GM23338 (cell line): Measurements from ENCODE around the gene VPS37B. TPM values are rescaled to one million over a fixed set of nuclear protein-coding genes. Genes with fewer than 3 reads are reported as not detected.

ENCODE experiments used
- ATAC-seq: fragments of 200-7000 bp; cut with Tn5 transposase; 3 replicates; pipeline ENCODE4 v1.9.1; 2020
- DNase-seq: peaks from one replicate; pipeline ENCODE4 v3.0.0-alpha.2; 2015; ENCODE audit warnings: low spot score
- H2AFZ ChIP-seq: fragments of 200-600 bp; sonication (generic); 2 replicates; pipeline ENCODE4 v1.8.0; 2016; ENCODE audit warnings: antibody characterized with exemption, mild to moderate bottlenecking, moderate library complexity
- H3F3A ChIP-seq: fragments of 200-600 bp; sonication (generic); replicated peaks from 2 replicates; pipeline ENCODE4 v1.8.0; 2017; ENCODE audit warnings: antibody characterized with exemption, mixed run types, low read depth
- H3K27ac ChIP-seq: fragments of 200-600 bp; sonication (generic); 2 replicates; pipeline ENCODE4 v1.6.1; 2016; ENCODE audit warnings: low read depth
- H3K27me3 ChIP-seq: fragments of 200-600 bp; sonication (generic); 2 replicates; pipeline ENCODE4 v1.8.0; 2016; ENCODE audit warnings: mild to moderate bottlenecking, mixed run types, moderate library complexity; ENCODE audit not compliant: insufficient read depth
- H3K36me3 ChIP-seq: fragments of 200-600 bp; sonication (generic); 2 replicates; pipeline ENCODE4 v1.8.0; 2016; ENCODE audit warnings: mild to moderate bottlenecking; ENCODE audit not compliant: insufficient read depth
- H3K4me1 ChIP-seq: fragments of 200-600 bp; sonication (generic); 2 replicates; pipeline ENCODE4 v1.8.0; 2016; ENCODE audit warnings: mild to moderate bottlenecking, moderate library complexity; ENCODE audit not compliant: insufficient read depth
- H3K4me2 ChIP-seq: fragments of 200-600 bp; sonication (generic); 2 replicates; pipeline ENCODE4 v1.7.1; 2017; ENCODE audit warnings: mixed run types
- H3K4me3 ChIP-seq: fragments of 200-600 bp; sonication (generic); 2 replicates; pipeline ENCODE4 v1.6.1; 2016; ENCODE audit warnings: mixed run types
- H3K79me2 ChIP-seq: fragments of 200-600 bp; sonication (generic); replicated peaks from 2 replicates; pipeline ENCODE4 v1.8.0; 2017; ENCODE audit warnings: mild to moderate bottlenecking; ENCODE audit not compliant: insufficient read depth
- H3K9me2 ChIP-seq: fragments of 200-600 bp; sonication (generic); 2 replicates; pipeline ENCODE4 v1.8.0; 2017; ENCODE audit not compliant: insufficient read depth
- H4K20me1 ChIP-seq: fragments of 200-600 bp; sonication (generic); replicated peaks from 2 replicates; pipeline ENCODE4 v1.8.0; 2017; ENCODE audit warnings: mild to moderate bottlenecking; ENCODE audit not compliant: insufficient read depth
- H3K27ac Mint-ChIP-seq: 2 replicates; pipeline ENCODE4 v1.8.0; 2020; ENCODE audit warnings: inconsistent platforms, mild to moderate bottlenecking, moderate library complexity, mixed read lengths
- H3K27me3 Mint-ChIP-seq: 3 replicates; pipeline ENCODE4 v1.8.0; 2022; ENCODE audit warnings: low read depth, mild to moderate bottlenecking, moderate library complexity, mixed read lengths, inconsistent platforms; ENCODE audit not compliant: insufficient read depth, poor library complexity
- H3K36me3 Mint-ChIP-seq: 3 replicates; pipeline ENCODE4 v1.8.0; 2021; ENCODE audit warnings: low read depth, mild to moderate bottlenecking, inconsistent platforms, moderate library complexity, mixed read lengths
- H3K4me1 Mint-ChIP-seq: 3 replicates; pipeline ENCODE4 v1.8.0; 2020; ENCODE audit warnings: mild to moderate bottlenecking, inconsistent platforms, mixed read lengths
- H3K4me3 Mint-ChIP-seq: 3 replicates; pipeline ENCODE4 v1.8.0; 2021; ENCODE audit warnings: moderate library complexity, mild to moderate bottlenecking, inconsistent platforms, mixed read lengths
- H3K9me3 Mint-ChIP-seq: 3 replicates; pipeline ENCODE4 v1.8.0; 2020; ENCODE audit warnings: moderate library complexity, mild to moderate bottlenecking, inconsistent platforms, mixed read lengths
- CREB1 ChIP-seq: fragments of 250-450 bp; sonication (Bioruptor Pico); IDR thresholded peaks from 2 replicates; pipeline ENCODE4 v1.5.0; 2020; ENCODE audit warnings: low read depth, mild to moderate bottlenecking, moderate library complexity
- EZH2 ChIP-seq: fragments of 200-600 bp; sonication (generic); IDR thresholded peaks from one replicate; pipeline ENCODE4 v1.8.0; 2017; ENCODE audit warnings: antibody characterized with exemption, mild to moderate bottlenecking, low read depth; ENCODE audit not compliant: unreplicated experiment
- EZH2phosphoT487 ChIP-seq: fragments of 200-600 bp; sonication (generic); IDR thresholded peaks from one replicate; pipeline ENCODE4 v1.8.1; 2018; ENCODE audit warnings: antibody characterized with exemption; ENCODE audit not compliant: unreplicated experiment
- JUNB ChIP-seq: IDR thresholded peaks from one replicate; pipeline ENCODE4 v1.6.1; 2016; ENCODE audit warnings: antibody characterized with exemption; ENCODE audit not compliant: unreplicated experiment
- NANOG ChIP-seq: IDR thresholded peaks from 2 replicates; pipeline ENCODE4 v1.6.1; 2016; ENCODE audit warnings: antibody characterized with exemption, borderline replicate concordance
- POLR2AphosphoS5 ChIP-seq: IDR thresholded peaks from 2 replicates; pipeline ENCODE4 v1.6.1; 2016; ENCODE audit warnings: antibody characterized with exemption, low read depth
- STAT1 ChIP-seq: IDR thresholded peaks from one replicate; pipeline ENCODE4 v1.6.1; 2016; ENCODE audit warnings: antibody characterized with exemption; ENCODE audit not compliant: unreplicated experiment
- ZNF114 ChIP-seq: fragments of 250-450 bp; sonication (Bioruptor Pico); IDR thresholded peaks from 2 replicates; pipeline ENCODE4 v1.5.0; 2020; ENCODE audit warnings: mild to moderate bottlenecking, moderate library complexity
- ZNF331 ChIP-seq: fragments of 250-450 bp; sonication (Bioruptor Pico); IDR thresholded peaks from 2 replicates; pipeline ENCODE4 v1.5.0; 2020; ENCODE audit warnings: low read depth, mild to moderate bottlenecking, moderate library complexity
- polyA plus RNA-seq: library from polyadenylated mRNA; unstranded; fragments of >200 nt; fragmentation: Nextera tagmentation; extraction: Ambion mirVana; gene quantifications from 2 replicates; pipeline ENCODE4 v1.2.1, GENCODE V29; 2016
- total RNA-seq: library from RNA; depleted of rRNA; stranded (reverse); fragments of >200 nt; shearing (Covaris generic); gene quantifications from 2 replicates; pipeline ENCODE4 v1.2.3, GENCODE V29; 2014
- TF ChIP-seq, protein P1 (sequence below), 2 experiments: fragments of 200-600 bp in 1 of 2; sonication (generic) in 1 of 2; conservative IDR thresholded peaks; 2 replicates each; pipeline versions ENCODE4 v1.5.1 to v1.6.1; 2016 to 2017; ENCODE audit warnings: antibody characterized with exemption in 2 of 2, low read depth in 2 of 2, mild to moderate bottlenecking in 2 of 2, moderate library complexity in 1 of 2
- TF ChIP-seq, protein P2 (sequence below): fragments of 250-450 bp; sonication (Bioruptor Pico); IDR thresholded peaks from 2 replicates; pipeline ENCODE4 v1.5.0; 2020; ENCODE audit warnings: mild to moderate bottlenecking, moderate library complexity
- TF ChIP-seq, protein P3 (sequence below): IDR thresholded peaks from one replicate; pipeline ENCODE4 v1.6.1; 2018; ENCODE audit warnings: antibody characterized with exemption; ENCODE audit not compliant: unreplicated experiment
- TF ChIP-seq, protein P4 (sequence below): IDR thresholded peaks from 2 replicates; pipeline ENCODE4 v1.6.1; 2016; ENCODE audit warnings: antibody characterized with exemption

VPS37B gene
- total and polyA plus RNA-seq, 2 experiments from 2014 or later = 6.7 to 10.9 TPM

DNA sequence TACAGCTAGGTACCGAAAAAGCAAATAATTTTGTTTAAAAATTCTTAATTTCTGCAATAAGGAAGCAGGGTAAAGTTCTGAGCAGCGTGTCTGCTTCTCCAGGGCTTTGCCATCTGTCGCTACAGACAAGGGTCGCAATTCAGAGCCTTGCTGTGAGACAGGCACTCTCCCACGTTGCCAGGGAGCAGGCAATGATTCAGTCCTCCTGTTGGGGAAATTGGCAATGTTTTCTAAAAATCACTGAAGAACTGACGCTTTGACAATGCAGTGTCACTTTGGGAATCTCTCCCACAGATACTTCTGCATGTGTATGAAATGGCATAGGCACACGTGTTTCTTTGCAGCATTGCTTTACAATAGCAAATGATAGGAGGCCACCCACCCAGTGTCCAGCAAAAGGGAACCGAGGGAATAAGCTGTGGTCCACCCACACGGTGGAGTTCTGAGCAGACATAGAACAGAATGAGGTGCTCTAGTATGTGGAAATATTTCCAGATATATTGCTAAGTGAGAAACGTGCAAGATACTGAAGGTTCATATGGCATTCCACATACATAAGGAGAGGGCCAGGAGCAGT, 76.6 kb downstream of the VPS37B start:
- peaks cover 2% of the 10 kb centered on the region for H3K27me3 Mint-ChIP-seq
- H3K36me3 Mint-ChIP-seq = no peaks in the 10 kb centered on the region
- no peaks in the 10 kb centered on the region for H3K4me1 Mint-ChIP-seq
- H3K4me2 ChIP-seq = no peak overlapping the region
- no peaks in the 10 kb centered on the region for H3K27me3 ChIP-seq
- no peak overlapping the region for H3K27ac ChIP-seq
- H3K4me3 ChIP-seq = no peak overlapping the region
- H3K27ac Mint-ChIP-seq = no peak overlapping the region
- ATAC-seq (no peak), DNase-seq (no peak)
- H3K4me1 ChIP-seq = no peaks in the 10 kb centered on the region
- H3K79me2 ChIP-seq = no peaks in the 10 kb centered on the region
- TF ChIP-seq, protein P1, sequence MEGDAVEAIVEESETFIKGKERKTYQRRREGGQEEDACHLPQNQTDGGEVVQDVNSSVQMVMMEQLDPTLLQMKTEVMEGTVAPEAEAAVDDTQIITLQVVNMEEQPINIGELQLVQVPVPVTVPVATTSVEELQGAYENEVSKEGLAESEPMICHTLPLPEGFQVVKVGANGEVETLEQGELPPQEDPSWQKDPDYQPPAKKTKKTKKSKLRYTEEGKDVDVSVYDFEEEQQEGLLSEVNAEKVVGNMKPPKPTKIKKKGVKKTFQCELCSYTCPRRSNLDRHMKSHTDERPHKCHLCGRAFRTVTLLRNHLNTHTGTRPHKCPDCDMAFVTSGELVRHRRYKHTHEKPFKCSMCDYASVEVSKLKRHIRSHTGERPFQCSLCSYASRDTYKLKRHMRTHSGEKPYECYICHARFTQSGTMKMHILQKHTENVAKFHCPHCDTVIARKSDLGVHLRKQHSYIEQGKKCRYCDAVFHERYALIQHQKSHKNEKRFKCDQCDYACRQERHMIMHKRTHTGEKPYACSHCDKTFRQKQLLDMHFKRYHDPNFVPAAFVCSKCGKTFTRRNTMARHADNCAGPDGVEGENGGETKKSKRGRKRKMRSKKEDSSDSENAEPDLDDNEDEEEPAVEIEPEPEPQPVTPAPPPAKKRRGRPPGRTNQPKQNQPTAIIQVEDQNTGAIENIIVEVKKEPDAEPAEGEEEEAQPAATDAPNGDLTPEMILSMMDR (conservative IDR thresholded peaks at IDR 0.05; ENCODE audit: low read depth in 2 of 2) = no peak
- no peak for TF ChIP-seq CREB1 (CRISPR knock-in tag)
- no peak for TF ChIP-seq ZNF331 (CRISPR knock-in tag)
- TF ChIP-seq, protein P2, sequence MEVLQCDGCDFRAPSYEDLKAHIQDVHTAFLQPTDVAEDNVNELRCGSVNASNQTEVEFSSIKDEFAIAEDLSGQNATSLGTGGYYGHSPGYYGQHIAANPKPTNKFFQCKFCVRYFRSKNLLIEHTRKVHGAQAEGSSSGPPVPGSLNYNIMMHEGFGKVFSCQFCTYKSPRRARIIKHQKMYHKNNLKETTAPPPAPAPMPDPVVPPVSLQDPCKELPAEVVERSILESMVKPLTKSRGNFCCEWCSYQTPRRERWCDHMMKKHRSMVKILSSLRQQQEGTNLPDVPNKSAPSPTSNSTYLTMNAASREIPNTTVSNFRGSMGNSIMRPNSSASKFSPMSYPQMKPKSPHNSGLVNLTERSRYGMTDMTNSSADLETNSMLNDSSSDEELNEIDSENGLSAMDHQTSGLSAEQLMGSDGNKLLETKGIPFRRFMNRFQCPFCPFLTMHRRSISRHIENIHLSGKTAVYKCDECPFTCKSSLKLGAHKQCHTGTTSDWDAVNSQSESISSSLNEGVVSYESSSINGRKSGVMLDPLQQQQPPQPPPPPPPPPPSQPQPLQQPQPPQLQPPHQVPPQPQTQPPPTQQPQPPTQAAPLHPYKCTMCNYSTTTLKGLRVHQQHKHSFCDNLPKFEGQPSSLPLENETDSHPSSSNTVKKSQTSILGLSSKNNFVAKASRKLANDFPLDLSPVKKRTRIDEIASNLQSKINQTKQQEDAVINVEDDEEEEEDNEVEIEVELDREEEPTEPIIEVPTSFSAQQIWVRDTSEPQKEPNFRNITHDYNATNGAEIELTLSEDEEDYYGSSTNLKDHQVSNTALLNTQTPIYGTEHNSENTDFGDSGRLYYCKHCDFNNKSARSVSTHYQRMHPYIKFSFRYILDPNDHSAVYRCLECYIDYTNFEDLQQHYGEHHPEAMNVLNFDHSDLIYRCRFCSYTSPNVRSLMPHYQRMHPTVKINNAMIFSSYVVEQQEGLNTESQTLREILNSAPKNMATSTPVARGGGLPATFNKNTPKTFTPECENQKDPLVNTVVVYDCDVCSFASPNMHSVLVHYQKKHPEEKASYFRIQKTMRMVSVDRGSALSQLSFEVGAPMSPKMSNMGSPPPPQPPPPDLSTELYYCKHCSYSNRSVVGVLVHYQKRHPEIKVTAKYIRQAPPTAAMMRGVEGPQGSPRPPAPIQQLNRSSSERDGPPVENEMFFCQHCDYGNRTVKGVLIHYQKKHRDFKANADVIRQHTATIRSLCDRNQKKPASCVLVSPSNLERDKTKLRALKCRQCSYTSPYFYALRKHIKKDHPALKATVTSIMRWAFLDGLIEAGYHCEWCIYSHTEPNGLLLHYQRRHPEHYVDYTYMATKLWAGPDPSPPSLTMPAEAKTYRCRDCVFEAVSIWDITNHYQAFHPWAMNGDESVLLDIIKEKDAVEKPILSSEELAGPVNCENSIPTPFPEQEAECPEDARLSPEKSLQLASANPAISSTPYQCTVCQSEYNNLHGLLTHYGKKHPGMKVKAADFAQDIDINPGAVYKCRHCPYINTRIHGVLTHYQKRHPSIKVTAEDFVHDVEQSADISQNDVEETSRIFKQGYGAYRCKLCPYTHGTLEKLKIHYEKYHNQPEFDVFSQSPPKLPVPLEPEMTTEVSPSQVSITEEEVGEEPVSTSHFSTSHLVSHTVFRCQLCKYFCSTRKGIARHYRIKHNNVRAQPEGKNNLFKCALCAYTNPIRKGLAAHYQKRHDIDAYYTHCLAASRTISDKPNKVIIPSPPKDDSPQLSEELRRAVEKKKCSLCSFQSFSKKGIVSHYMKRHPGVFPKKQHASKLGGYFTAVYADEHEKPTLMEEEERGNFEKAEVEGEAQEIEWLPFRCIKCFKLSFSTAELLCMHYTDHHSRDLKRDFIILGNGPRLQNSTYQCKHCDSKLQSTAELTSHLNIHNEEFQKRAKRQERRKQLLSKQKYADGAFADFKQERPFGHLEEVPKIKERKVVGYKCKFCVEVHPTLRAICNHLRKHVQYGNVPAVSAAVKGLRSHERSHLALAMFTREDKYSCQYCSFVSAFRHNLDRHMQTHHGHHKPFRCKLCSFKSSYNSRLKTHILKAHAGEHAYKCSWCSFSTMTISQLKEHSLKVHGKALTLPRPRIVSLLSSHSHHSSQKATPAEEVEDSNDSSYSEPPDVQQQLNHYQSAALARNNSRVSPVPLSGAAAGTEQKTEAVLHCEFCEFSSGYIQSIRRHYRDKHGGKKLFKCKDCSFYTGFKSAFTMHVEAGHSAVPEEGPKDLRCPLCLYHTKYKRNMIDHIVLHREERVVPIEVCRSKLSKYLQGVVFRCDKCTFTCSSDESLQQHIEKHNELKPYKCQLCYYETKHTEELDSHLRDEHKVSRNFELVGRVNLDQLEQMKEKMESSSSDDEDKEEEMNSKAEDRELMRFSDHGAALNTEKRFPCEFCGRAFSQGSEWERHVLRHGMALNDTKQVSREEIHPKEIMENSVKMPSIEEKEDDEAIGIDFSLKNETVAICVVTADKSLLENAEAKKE = no peak
- TF ChIP-seq, protein P3, sequence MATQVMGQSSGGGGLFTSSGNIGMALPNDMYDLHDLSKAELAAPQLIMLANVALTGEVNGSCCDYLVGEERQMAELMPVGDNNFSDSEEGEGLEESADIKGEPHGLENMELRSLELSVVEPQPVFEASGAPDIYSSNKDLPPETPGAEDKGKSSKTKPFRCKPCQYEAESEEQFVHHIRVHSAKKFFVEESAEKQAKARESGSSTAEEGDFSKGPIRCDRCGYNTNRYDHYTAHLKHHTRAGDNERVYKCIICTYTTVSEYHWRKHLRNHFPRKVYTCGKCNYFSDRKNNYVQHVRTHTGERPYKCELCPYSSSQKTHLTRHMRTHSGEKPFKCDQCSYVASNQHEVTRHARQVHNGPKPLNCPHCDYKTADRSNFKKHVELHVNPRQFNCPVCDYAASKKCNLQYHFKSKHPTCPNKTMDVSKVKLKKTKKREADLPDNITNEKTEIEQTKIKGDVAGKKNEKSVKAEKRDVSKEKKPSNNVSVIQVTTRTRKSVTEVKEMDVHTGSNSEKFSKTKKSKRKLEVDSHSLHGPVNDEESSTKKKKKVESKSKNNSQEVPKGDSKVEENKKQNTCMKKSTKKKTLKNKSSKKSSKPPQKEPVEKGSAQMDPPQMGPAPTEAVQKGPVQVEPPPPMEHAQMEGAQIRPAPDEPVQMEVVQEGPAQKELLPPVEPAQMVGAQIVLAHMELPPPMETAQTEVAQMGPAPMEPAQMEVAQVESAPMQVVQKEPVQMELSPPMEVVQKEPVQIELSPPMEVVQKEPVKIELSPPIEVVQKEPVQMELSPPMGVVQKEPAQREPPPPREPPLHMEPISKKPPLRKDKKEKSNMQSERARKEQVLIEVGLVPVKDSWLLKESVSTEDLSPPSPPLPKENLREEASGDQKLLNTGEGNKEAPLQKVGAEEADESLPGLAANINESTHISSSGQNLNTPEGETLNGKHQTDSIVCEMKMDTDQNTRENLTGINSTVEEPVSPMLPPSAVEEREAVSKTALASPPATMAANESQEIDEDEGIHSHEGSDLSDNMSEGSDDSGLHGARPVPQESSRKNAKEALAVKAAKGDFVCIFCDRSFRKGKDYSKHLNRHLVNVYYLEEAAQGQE = no peak
- TF ChIP-seq EZH2phosphoT487 = no peak
- no peak for TF ChIP-seq STAT1
- no peak for TF ChIP-seq ZNF114
- TF ChIP-seq NANOG = no peak
- TF ChIP-seq POLR2AphosphoS5 = no peak
- no peak for TF ChIP-seq EZH2
- TF ChIP-seq JUNB = no peak
- TF ChIP-seq, protein P4, sequence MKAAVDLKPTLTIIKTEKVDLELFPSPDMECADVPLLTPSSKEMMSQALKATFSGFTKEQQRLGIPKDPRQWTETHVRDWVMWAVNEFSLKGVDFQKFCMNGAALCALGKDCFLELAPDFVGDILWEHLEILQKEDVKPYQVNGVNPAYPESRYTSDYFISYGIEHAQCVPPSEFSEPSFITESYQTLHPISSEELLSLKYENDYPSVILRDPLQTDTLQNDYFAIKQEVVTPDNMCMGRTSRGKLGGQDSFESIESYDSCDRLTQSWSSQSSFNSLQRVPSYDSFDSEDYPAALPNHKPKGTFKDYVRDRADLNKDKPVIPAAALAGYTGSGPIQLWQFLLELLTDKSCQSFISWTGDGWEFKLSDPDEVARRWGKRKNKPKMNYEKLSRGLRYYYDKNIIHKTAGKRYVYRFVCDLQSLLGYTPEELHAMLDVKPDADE = no peak
- H3K9me3 Mint-ChIP-seq = no peaks in the 10 kb centered on the region
- H3K9me2 ChIP-seq = no peaks in the 10 kb centered on the region
- H2AFZ ChIP-seq = no peak overlapping the region
- no peaks in the 10 kb centered on the region for H4K20me1 ChIP-seq
- H3F3A ChIP-seq = no peaks in the 10 kb centered on the region
- H3K4me3 Mint-ChIP-seq = no peak overlapping the region
- H3K36me3 ChIP-seq = no peaks in the 10 kb centered on the region
